ENCODE results near the gene FNDC1. TPM values are rescaled to one million over a fixed set of nuclear protein-coding genes. Genes with fewer than 3 reads are reported as not detected.

FNDC1 gene
- total and polyA plus RNA-seq, 11 donors, result 0.08 to 7.5 (median 1.2) TPM

GRCh38 chr6:159163901-159164370 lies 5.3 kb upstream of the FNDC1 start:
- TF ChIP-seq POLR2A (IDR thresholded peaks at IDR 0.05) (no peak), CTCF (IDR thresholded peaks at IDR 0.05) (no peak)
- 40 to 63% (median 43%) methylated on average over 5 of the region's 5 CpGs for WGBS, 4 donors
- H3K36me3 ChIP-seq, result no peaks in the 10 kb centered on the region
- H3K27me3 ChIP-seq, result peaks cover 0 to 38% (median 16%) of the 10 kb centered on the region in 9 donors
- ATAC-seq, result no peak
- no peak for DNase-seq
- peaks cover 0 to 9% (median 1%) of the 10 kb centered on the region in 12 donors for H3K4me1 ChIP-seq
- intact Hi-C loops (cut with DNase I), result no loop called here
- no peak overlapping the region for H3K27ac ChIP-seq
- no peaks in the 10 kb centered on the region for H3K9me3 ChIP-seq
- no peak overlapping the region for H3K4me3 ChIP-seq

GRCh38 chr6:159168536-159169192 lies 536 bp upstream of the FNDC1 start:
- Histone ChIP-seq H3K27me3 (peaks cover 12 to 79% (median 38%) of the 10 kb centered on the region in 9 donors), H3K4me1 (peaks cover 0 to 28% (median 12%) of the 10 kb centered on the region in 12 donors), H3K27ac (peak overlapping the region in 1 of 12 donors; percentile 59)

GRCh38 chr6:159169557-159170332 lies 545 bp downstream of the FNDC1 start:
- H3K27me3 ChIP-seq, result peaks cover 12 to 88% (median 38%) of the 10 kb centered on the region in 9 donors
- ATAC-seq (peak in 3 of 4 donors; percentile 36 to 38 (median 37)), DNase-seq (peak in 3 of 5 donors; percentile 20 to 58 (median 38))
- intact Hi-C loops (cut with DNase I), result loop anchor here in 8 of 10 donors (2.0 to 10.0 kb wide), 5 partner anchors 293 to 488 kb away; no protein-coding TSS in a partner anchor
- peak overlapping the region in 11 of 12 donors; percentile 18 to 57 (median 45) for H3K4me3 ChIP-seq
- H3K36me3 ChIP-seq, result no peaks in the 10 kb centered on the region
- peak overlapping the region in 2 of 12 donors; percentile 24 to 34 for H3K27ac ChIP-seq
- 1 to 2% (median 1%) methylated on average over 45 to 87 of the region's 87 CpGs for WGBS, 4 donors
- peaks cover 0 to 30% (median 14%) of the 10 kb centered on the region in 12 donors for H3K4me1 ChIP-seq
- H3K9me3 ChIP-seq, result no peaks in the 10 kb centered on the region
- TF ChIP-seq CTCF (IDR thresholded peaks at IDR 0.05) (no peak), POLR2A (IDR thresholded peaks at IDR 0.05) (no peak)

More at GRCh38 chr6:159168536-159169192, 536 bp upstream of the FNDC1 start:
- DNase-seq, result peak; percentile 35 to 61 (median 56)
- intact Hi-C loops (cut with DNase I), result no loop called here
- peak in 10 of 12 donors; percentile 5 to 43 (median 16) for TF ChIP-seq CTCF (IDR thresholded peaks at IDR 0.05)
- no peak for TF ChIP-seq POLR2A (IDR thresholded peaks at IDR 0.05)
- Histone ChIP-seq H3K9me3 (no peaks in the 10 kb centered on the region), H3K36me3 (no peaks in the 10 kb centered on the region), H3K4me3 (peak overlapping the region in 10 of 12 donors; percentile 27 to 57 (median 46))
- ATAC-seq, result peak; percentile 56 to 85 (median 76)
- WGBS, 4 donors, result 3 to 6% (median 4%) methylated on average over 31 to 43 of the region's 43 CpGs

GRCh38 chr6:159170333-159170672 lies 1.1 kb downstream of the FNDC1 start:
- no peak for DNase-seq
- TF ChIP-seq CTCF (IDR thresholded peaks at IDR 0.05), result no peak
- TF ChIP-seq POLR2A (IDR thresholded peaks at IDR 0.05), result no peak
- whole genome bisulfite sequencing, 4 donors, result 7 to 12% (median 8%) methylated on average over 7 of the region's 7 CpGs
- Histone ChIP-seq H3K27ac (peak overlapping the region in 1 of 12 donors; percentile 34), H3K9me3 (no peaks in the 10 kb centered on the region), H3K36me3 (no peaks in the 10 kb centered on the region), H3K27me3 (peaks cover 12 to 88% (median 38%) of the 10 kb centered on the region in 9 donors), H3K4me1 (peaks cover 0 to 30% (median 14%) of the 10 kb centered on the region in 12 donors), H3K4me3 (peak overlapping the region in 10 of 12 donors; percentile 18 to 57 (median 47))
- ATAC-seq, result no peak
- intact Hi-C loops (cut with DNase I), result loop anchor here in 8 of 10 donors (2.0 to 10.0 kb wide), 5 partner anchors 292 to 487 kb away; no protein-coding TSS in a partner anchor

Data from heart left ventricle (tissue), 16 donors.